ENCODE measurements around the gene WWP2. TPM values are rescaled to one million over a fixed set of nuclear protein-coding genes. Genes with fewer than 3 reads are reported as not detected.
"Not testable (repeated sequence)": the region's sequence is repeated elsewhere in the genome, so short reads cannot be mapped to it uniquely, and the experiment has no call there.

The WWP2 gene
- total RNA-seq, 1 donor, result 42.5 TPM

DNA sequence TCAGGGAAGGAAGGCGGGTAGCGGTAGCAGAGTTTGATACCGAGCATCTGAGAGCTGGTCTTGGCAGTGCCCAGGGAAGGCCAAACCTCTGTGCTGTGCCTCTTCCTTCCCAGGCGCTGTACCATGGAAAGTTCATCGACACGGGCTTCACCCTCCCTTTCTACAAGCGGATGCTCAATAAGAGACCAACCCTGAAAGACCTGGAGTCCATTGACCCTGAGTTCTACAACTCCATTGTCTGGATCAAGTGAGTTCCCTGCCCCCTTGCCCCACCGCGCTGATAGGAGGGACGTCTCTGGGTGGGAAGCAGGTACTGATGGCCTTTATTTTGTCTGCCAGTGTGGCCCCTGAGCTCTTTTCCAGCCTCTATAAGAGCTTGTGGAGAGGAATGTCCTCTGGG lies 173.6 kb downstream of the WWP2 start:
- Histone ChIP-seq H3K27me3 (ENCODE audit: insufficient read depth, low read length) (no peaks in the 10 kb centered on the region), H3K9me3 (ENCODE audit: low read depth, low read length) (no peaks in the 10 kb centered on the region), H3K4me1 (ENCODE audit: insufficient read depth, low read length) (no peaks in the 10 kb centered on the region), H3K4me3 (ENCODE audit: low read length) (no peak overlapping the region)

DNA sequence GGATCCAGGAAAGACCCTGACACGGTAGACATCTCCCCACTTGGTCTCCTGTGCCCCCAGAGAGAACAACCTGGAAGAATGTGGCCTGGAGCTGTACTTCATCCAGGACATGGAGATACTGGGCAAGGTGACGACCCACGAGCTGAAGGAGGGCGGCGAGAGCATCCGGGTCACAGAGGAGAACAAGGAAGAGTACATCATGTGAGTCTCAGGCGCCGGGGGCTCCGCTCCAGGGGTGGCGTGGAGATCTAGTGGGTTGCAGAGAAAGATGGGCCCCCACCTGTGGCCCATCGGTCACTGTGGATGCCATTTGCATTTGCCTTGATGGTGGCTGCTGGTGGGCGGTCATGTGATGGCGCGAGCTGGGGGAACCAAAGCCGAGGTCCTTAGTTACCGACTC lies 174.1 kb downstream of the WWP2 start:
- Histone ChIP-seq H3K27me3 (ENCODE audit: insufficient read depth, low read length) (no peaks in the 10 kb centered on the region), H3K9me3 (ENCODE audit: low read depth, low read length) (no peaks in the 10 kb centered on the region), H3K4me3 (ENCODE audit: low read length) (no peak overlapping the region), H3K4me1 (ENCODE audit: insufficient read depth, low read length) (no peaks in the 10 kb centered on the region)

DNA sequence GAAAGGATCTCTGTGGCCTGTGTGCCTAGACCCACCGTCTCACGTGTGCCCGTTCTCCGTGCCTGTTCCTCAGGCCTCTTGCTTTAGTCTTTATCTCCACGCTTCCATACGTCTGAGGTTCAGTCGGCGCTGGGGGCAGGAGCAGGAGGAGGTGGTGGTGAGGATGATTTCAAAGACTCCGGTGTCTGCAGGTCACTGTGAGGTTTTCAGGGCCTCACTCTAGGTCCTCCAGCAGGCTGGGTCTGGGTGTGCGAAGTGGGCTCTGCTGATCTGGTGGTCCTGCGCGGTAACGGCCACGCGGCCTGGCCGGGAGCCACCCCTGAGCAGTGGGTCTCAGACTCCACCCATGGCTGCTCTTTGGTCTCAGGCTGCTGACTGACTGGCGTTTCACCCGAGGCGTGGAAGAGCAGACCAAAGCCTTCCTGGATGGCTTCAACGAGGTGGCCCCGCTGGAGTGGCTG lies 174.6 kb downstream of the WWP2 start:
- Histone ChIP-seq H3K9me3 (ENCODE audit: low read depth, low read length) (no peaks in the 10 kb centered on the region), H3K4me1 (ENCODE audit: insufficient read depth, low read length) (no peaks in the 10 kb centered on the region), H3K27me3 (ENCODE audit: insufficient read depth, low read length) (no peaks in the 10 kb centered on the region), H3K4me3 (ENCODE audit: low read length) (no peak overlapping the region)

DNA sequence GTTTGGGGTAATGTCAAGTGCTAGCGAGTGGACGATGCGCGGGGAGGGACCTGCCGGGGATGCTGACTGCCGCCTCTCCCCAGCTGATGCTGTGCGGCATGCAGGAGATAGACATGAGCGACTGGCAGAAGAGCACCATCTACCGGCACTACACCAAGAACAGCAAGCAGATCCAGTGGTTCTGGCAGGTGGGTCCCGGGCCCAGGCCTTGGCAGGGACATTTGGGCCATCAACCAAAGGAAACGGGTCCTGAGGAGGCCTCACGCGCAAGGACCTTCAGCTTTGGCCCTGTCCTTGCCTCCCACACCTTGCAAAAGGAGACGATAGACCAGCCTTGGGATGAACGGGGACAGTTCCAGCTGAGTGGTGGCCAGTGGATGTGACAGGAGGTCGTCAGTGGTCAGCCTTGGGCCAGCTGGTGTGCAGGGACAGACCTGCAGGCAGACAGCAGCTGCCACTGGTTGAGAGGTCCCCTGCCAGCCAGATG lies 175.4 kb downstream of the WWP2 start:
- Histone ChIP-seq H3K4me3 (ENCODE audit: low read length) (no peak overlapping the region), H3K27me3 (ENCODE audit: insufficient read depth, low read length) (no peaks in the 10 kb centered on the region), H3K4me1 (ENCODE audit: insufficient read depth, low read length) (no peaks in the 10 kb centered on the region), H3K9me3 (ENCODE audit: low read depth, low read length) (no peaks in the 10 kb centered on the region)

DNA sequence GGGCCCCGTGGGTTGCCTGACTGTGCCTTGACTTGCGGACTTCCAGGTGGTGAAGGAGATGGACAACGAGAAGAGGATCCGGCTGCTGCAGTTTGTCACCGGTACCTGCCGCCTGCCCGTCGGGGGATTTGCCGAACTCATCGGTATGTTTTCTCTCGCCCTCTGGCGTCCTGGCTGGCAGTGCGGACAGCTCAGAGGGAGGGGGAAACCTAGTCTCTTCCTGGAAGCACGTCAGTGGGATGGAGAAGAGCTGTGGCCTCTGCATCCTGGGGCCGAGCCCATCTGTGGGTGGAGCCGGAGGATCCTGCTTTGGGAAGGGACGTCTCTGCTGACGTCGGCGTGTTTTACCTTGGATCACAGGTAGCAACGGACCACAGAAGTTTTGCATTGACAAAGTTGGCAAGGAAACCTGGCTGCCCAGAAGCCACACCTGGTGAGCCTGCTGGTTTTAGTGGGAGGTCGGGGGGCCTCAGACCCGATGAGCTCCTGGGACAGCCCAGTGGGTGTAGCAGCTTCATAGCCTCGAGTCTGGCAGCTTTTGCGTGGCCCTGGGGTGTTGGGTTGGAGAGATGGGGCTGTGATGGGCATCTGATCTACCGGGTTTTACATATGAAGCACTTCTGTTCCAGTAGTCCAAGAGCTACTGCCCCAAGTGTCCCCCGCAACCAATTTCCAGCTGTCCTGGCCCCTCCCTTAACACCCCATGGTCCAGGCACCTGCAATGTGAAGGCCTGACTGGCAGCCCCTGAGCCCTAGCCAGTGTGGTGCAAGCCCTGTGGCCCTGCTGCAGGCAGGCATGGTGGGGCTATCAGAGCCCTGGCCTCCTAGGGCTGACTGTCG lies 177.1 kb downstream of the WWP2 start:
- Histone ChIP-seq H3K27me3 (ENCODE audit: insufficient read depth, low read length) (no peaks in the 10 kb centered on the region), H3K4me1 (ENCODE audit: insufficient read depth, low read length) (no peaks in the 10 kb centered on the region), H3K4me3 (ENCODE audit: low read length) (no peak overlapping the region), H3K9me3 (ENCODE audit: low read depth, low read length) (no peaks in the 10 kb centered on the region)

DNA sequence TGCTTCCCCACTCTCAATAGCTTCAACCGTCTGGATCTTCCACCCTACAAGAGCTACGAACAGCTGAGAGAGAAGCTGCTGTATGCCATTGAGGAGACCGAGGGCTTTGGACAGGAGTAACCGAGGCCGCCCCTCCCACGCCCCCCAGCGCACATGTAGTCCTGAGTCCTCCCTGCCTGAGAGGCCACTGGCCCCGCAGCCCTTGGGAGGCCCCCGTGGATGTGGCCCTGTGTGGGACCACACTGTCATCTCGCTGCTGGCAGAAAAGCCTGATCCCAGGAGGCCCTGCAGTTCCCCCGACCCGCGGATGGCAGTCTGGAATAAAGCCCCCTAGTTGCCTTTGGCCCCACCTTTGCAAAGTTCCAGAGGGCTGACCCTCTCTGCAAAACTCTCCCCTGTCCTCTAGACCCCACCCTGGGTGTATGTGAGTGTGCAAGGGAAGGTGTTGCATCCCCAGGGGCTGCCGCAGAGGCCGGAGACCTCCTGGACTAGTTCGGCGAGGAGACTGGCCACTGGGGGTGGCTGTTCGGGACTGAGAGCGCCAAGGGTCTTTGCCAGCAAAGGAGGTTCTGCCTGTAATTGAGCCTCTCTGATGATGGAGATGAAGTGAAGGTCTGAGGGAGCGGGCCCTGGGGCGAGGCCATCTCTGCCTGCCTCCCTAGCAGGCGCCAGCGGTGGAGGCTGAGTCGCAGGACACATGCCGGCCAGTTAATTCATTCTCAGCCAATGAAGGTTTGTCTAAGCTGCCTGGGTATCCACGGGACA lies 177.9 kb downstream of the WWP2 start:
- H3K27me3 ChIP-seq (ENCODE audit: insufficient read depth, low read length), result no peaks in the 10 kb centered on the region
- no peak overlapping the region for H3K4me3 ChIP-seq (ENCODE audit: low read length)
- no peaks in the 10 kb centered on the region for H3K9me3 ChIP-seq (ENCODE audit: low read depth, low read length)
- no peaks in the 10 kb centered on the region for H3K4me1 ChIP-seq (ENCODE audit: insufficient read depth, low read length)

DNA sequence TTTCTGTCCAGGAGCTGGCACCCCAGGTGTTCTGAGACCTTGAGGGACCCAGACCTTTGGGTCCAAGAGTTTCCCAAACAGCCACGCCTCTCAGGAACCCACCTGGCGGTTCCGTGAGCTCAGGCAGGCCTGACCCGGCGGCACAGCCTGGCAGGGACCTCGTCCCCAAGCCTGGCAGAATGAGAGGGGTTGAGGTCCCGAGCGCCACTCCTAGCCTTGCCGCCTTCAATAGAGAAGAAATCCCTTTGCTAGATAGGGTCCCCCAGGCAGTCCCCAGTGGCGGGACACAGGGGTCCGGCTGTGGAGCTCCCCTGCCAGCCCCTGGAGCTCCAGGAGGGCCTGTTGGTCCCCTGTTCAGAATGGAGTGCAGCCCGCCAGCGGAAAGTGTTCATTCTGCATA lies 178.5 kb downstream of the WWP2 start:
- no peaks in the 10 kb centered on the region for H3K4me1 ChIP-seq (ENCODE audit: insufficient read depth, low read length)
- no peak overlapping the region for H3K4me3 ChIP-seq (ENCODE audit: low read length)
- no peaks in the 10 kb centered on the region for H3K9me3 ChIP-seq (ENCODE audit: low read depth, low read length)
- no peaks in the 10 kb centered on the region for H3K27me3 ChIP-seq (ENCODE audit: insufficient read depth, low read length)

DNA sequence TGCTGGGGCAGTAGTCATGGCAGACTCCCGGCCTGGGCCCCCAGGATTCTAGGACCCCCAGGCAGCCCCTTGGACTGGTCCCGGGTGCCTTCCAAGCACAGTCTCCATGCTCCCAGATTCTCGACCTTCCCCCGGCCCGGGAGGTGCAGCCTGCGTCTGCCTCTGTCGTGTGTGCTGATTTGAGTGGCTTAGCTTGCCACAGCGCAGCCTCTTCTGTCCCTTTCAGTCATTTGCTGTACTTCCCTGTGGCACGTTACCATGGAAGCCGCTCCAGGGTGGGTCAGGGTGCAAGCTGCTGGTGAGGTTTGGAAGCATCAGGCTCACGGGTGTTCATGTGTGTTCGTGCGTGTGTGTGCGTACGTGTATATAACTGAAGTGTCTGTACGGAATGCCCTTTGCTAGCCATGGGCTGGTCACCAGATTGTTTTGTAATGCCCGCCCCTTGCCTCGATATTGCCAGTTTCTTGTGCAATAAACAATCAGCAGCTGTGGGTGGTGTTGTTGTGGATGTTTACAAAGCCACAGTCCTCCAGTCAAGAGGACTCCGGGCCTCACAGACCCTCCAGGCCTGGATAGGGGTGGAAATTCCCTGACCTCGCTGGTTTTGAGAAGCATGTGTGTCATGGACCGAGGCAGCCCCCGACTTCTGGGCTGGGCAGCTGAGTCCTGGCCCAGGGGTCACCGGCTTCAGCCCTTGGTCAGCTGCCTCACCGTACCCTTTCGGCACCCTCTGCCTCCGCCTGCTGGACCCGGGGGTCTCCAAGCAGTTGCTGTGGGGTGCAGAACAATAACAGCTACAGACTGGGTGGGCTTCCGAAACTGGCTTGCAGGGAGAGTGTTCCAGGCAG lies 179.3 kb downstream of the WWP2 start:
- H3K9me3 ChIP-seq (ENCODE audit: low read depth, low read length), result no peaks in the 10 kb centered on the region
- H3K27me3 ChIP-seq (ENCODE audit: insufficient read depth, low read length), result no peaks in the 10 kb centered on the region
- no peaks in the 10 kb centered on the region for H3K4me1 ChIP-seq (ENCODE audit: insufficient read depth, low read length)
- H3K4me3 ChIP-seq (ENCODE audit: low read length), result no peak overlapping the region

DNA sequence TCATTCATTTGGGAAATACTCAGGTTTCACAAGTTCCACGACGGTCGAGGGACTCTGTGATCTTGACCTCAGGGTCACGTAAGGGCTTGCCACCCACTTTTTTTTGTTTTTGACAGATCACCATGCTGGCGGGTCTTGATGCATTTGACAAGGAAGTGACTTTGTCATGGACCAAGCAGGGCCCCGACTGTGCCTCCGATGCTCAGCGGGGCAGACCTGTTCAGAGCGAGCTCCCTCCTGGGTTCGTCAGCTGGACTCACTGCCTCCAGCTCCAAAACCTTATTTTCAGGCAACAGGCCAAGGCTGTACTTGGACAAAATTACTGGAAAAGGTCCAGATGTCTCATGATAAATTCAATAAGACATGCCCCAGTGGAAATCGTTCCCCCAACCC lies 180.0 kb downstream of the WWP2 start:
- H3K9me3 ChIP-seq (ENCODE audit: low read depth, low read length), result no peaks in the 10 kb centered on the region
- no peaks in the 10 kb centered on the region for H3K27me3 ChIP-seq (ENCODE audit: insufficient read depth, low read length)
- H3K4me1 ChIP-seq (ENCODE audit: insufficient read depth, low read length), result no peaks in the 10 kb centered on the region
- H3K4me3 ChIP-seq (ENCODE audit: low read length), result no peak overlapping the region

DNA sequence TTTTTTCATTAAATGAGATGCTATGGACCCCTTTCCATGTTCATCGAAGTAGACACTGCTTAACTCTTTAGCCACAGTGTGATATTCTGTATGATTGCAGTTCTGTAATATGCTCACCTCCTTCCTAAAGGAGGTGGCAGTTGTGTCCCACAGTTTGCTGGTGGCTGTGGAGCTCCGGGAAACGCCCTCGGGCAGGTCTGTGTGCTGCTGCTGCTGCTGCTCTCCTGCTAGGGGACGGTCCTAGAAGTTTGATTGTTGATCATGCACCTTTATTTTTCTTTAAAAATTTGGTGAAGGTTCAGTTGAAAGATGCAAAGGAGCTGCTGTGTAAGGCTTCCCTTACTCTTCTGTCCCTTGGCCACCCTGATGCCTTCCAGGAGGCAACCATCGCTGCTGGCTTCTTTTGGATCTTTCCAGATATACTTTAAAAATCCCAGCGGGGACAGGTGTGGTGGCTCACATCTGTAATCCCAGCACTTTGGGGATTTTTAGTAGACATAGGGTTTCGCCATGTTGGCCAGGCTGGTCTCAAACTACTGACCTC lies 180.6 kb downstream of the WWP2 start:
- Histone ChIP-seq H3K4me1 (ENCODE audit: insufficient read depth, low read length) (no peaks in the 10 kb centered on the region), H3K4me3 (ENCODE audit: low read length) (no peak overlapping the region), H3K27me3 (ENCODE audit: insufficient read depth, low read length) (no peaks in the 10 kb centered on the region), H3K9me3 (ENCODE audit: low read depth, low read length) (no peaks in the 10 kb centered on the region)

DNA sequence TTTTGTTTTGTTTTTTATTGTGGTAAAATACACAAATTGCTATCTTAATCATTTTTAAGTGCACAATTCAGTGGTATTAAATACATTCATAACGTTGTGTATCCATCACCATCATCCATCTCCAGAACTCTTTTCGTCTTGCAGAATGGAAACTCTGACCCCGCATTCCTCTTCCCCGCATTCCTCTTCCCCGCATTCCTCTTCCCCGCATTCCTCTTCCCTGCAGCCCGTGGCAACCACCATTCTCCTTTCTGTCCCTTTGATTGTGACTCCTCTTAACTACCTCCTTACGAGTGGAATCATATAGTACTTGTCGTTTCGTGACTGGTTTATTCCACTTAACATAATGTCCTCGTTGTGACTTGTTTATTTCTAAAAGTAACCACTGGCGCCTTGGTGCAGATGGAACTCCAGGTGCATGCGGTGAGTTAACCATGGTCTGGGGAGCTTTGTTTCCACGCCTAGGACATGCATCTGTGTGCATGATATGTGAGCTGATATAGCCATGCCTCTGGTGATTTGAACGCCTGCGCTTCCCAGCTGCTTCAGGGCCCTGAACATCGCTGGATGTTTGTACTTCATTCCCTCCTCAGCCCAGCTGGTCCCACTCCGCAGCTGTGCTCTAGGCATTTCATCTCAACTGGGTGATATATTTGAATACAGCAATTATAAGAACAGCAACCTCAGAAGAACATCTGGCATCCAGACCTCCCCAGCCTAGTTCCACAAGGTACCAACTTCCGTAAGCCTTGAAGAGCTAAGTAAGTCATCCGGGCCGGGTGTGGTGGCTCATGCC lies 181.3 kb downstream of the WWP2 start:
- not testable (repeated sequence) for H3K27me3 ChIP-seq (ENCODE audit: insufficient read depth, low read length); H3K4me3 ChIP-seq (ENCODE audit: low read length); H3K9me3 ChIP-seq (ENCODE audit: low read depth, low read length); H3K4me1 ChIP-seq (ENCODE audit: insufficient read depth, low read length)

DNA sequence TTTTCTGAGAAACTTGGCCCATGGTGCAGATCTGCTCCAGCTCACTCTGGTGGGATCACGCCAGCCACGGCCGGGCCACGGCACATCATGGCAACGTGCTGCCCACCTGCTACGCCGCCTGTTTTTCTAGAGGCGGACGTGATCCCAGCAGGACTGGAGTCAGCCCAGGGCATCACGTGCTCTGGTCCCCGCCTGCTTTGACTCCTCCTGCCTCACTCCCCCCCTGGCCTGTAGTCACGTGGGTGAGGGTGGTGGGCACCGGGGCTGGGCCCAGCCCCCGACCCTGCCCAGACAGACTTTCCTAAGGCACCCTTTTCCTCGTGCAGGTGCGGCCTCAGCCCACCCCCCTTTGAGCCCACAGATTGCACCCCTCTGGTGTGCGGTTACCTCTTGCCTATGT lies 188.3 kb downstream of the WWP2 start:
- H3K4me1 ChIP-seq (ENCODE audit: insufficient read depth, low read length); H3K9me3 ChIP-seq (ENCODE audit: low read depth, low read length); H3K4me3 ChIP-seq (ENCODE audit: low read length); H3K27me3 ChIP-seq (ENCODE audit: insufficient read depth, low read length): not testable (repeated sequence)

DNA sequence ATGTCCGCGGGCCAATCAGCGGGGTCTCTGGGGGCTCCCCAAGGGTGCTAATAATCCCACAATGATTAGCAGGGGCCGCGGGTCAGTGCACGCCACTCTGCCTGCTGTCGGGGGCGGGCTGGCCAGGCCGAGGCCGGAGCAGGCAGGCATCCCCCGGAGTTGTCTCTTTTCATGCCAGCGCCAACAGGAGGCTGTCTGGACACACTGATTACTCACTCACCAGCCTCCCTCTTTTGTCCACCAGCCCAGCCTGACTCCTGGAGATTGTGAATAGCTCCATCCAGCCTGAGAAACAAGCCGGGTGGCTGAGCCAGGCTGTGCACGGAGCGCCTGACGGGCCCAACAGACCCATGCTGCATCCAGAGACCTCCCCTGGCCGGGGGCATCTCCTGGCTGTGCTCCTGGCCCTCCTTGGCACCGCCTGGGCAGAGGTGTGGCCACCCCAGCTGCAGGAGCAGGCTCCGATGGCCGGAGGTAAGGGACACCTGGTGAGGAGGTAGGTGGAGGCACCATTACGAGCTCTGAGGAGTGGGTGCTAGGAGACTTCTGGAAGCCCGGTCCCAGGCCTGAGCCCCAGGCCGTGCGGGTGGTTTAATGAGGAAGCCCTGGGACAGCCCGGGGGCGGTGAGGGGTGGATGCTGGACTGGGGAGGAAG lies 189.0 kb downstream of the WWP2 start, which contains the start of gene CLEC18A:
TSS of gene CLEC18A (plus strand) at position 318 of the 655 bp plus-strand sequence. CDS start at position 351, 33 bp downstream.
- H3K4me3 ChIP-seq (ENCODE audit: low read length); H3K9me3 ChIP-seq (ENCODE audit: low read depth, low read length); H3K4me1 ChIP-seq (ENCODE audit: insufficient read depth, low read length); H3K27me3 ChIP-seq (ENCODE audit: insufficient read depth, low read length): not testable (repeated sequence)

DNA sequence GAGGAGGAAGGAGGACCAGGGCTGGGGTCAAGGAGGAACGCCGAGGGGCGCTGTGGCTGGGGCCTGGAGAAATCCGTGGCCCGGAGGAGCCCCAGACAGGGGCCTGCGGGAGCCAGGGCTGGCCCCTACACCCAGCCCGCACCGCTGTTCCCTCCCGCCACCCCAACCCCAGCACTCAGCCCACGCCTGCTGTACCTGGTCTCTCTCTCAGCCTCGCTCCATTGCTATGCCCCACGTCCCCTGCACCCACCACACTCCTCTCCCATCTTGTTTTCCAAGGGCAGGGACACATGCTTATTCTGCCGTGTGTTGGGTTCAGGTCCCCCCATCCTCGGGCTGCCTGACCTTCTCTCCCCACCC lies 189.5 kb downstream of the WWP2 start:
- H3K9me3 ChIP-seq (ENCODE audit: low read depth, low read length); H3K4me3 ChIP-seq (ENCODE audit: low read length); H3K27me3 ChIP-seq (ENCODE audit: insufficient read depth, low read length); H3K4me1 ChIP-seq (ENCODE audit: insufficient read depth, low read length): not testable (repeated sequence)

Data from mononuclear cell (primary cell).